SK-N-DZ (cell line): ENCODE data around the gene UBA3.

Experiments
- DNase-seq: peaks from one replicate; pipeline ENCODE4 v3.0.0-alpha.2; 2015; ENCODE audit warnings: low spot score
- small RNA-seq, 2 experiments: library from RNA; depleted of rRNA; stranded (forward); fragments of <200 nt; gene quantifications; one replicate each; pipeline ENCODE3, GENCODE V24; 2014

UBA3 gene

DNA sequence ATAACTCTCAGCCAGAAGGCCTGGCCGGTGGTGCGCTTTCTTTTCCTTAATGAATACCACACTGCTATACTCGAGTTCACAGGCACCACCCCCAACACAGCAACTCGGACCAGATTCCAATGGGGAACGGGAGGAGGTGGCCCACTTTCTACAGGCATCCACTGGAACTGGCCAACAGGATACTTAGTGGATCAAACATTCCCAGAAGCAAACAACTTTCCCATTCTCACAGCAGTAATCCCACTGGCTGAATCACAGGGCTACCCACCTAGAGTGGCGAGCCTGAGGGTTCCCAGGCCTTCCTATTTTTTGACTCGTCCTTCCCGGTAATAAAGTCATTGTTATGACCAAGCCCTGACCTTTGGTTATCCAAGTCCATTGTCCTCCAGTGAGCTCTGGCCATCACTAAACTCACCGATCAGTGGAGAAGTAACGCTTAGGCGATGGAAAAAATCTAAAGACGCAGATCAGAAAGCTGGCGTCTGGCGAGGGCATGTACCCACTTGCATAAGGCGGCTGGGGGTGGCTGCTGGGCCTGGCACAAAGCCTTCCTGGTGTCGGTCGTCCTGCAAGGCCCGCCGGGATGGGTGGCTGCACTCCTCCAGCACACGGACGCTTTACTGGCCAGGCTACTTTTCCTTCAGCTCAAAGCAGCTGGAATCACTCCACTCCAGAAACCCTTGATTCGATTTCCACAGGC, 67.9 kb downstream of the UBA3 start:
- peak; percentile 57 for DNase-seq

DNA sequence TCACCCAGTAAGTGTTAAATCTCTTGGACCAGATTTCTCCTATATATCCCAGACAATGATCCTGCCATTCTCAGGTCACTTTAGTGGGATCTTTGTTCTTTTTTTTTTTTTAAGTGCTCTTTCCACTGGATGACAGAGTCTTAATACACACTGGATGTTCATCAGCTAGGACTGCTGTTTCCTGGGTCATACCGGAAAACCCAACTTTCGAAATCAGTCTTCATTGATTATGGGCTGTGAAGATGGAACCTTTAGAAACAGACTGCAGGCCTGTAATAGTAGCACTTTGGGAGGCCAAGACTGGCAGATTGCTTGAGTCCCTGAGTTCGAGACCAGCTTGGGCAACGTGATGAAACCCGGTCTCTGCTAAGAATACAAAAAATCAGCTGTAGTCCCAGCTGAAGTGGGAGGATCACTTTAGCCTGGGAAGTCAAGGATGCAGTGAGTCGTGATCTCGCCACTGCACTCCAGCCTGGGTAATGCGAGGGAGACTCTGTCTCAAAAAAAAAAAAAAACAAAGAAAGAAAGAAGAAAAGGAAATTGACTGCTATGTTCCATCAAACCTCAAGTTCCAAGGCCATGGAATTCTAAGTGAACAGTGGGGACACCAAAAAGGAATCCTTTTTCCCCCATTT, 69.0 kb downstream of the UBA3 start:
- no peak for DNase-seq

DNA sequence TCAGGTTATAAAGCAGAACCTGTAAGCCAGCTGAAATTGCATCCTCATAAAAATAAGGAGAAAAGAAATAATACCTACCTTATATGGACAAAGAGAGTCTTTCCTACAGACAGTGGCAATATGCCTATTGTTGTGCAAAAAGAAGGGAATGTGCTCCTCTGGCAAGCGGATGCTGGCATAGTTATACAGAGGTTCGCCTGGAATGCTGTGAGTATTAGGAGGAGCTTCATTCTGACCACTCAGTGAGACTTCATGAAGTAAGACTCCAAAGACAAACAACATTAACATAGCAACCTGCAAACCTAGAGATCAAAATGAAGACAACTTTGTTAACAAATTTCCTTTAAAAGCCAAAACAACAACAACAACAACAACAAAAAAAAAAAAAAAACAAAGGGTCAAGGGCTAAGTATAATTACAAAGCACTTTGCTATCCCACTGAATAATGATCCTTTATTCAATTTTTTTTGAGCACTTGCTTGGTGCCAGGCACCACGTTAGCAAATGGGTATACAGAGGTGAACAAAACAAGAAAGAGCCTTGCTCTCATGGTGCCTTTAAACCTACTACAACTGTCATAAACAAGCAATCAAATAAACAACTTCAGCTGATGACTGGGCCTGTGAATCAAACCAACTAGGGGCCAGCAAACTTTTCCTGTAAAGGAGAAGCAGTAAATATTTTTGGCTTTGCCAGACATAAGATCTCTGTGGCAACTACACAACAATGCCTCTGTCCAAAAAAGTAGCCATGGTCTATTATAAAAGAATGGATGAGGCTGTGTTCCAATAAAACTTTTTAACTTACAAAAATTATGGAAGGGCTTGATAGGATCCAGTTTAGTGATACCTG, 70.4 kb downstream of the UBA3 start:
- no peak for DNase-seq

DNA sequence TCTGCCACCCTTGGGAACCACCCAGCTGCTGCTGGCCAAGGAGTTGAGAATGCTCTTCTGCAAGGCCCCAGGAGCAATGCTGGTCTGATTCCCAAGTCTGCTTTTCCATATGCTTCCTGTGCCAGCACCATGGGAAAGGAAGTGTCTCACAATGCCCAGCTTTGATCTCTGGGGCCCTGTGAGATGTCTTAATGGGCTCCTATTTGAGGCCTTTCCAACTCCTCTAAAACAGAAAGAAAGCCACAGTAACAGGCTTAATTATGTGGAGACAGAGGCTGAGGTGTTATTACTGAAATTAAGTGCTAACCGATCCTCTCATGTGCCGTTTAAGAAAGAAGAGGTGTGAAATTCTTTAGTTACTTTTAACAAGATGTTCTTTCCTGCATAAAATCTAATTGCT, 71.2 kb downstream of the UBA3 start:
- DNase-seq, result no peak

DNA sequence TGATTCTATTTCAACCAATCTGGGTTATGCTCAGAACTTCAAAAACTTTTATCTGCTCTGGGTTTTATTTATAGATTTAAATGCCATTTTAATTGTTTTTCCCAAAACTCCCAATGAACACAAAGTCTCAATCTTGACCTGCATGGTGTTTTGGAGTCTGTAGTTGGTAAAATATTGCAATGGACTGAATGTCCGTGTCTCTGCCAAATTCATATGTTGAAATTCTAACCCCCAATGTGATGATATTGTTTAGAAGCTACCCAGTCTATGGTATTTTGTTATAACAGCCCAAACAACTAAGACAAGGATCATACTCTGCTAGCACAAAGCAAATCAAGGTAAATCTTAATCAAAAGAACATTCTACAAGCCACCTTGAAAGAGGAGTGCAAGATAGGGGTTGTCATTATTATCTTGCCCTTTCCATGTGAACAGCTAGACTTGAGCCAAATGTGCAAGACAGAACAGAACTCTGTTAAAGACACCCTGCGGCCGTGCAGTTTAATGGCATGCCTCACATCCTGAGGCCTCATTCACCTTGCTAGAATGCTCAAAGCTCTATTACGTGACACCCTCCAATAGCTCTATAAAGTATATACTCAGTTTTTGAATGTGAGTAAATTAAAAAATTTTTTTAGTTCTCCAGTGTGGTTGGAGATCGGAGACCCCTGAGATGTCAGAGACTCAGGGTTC, 74.2 kb downstream of the UBA3 start:
- no peak for DNase-seq

DNA sequence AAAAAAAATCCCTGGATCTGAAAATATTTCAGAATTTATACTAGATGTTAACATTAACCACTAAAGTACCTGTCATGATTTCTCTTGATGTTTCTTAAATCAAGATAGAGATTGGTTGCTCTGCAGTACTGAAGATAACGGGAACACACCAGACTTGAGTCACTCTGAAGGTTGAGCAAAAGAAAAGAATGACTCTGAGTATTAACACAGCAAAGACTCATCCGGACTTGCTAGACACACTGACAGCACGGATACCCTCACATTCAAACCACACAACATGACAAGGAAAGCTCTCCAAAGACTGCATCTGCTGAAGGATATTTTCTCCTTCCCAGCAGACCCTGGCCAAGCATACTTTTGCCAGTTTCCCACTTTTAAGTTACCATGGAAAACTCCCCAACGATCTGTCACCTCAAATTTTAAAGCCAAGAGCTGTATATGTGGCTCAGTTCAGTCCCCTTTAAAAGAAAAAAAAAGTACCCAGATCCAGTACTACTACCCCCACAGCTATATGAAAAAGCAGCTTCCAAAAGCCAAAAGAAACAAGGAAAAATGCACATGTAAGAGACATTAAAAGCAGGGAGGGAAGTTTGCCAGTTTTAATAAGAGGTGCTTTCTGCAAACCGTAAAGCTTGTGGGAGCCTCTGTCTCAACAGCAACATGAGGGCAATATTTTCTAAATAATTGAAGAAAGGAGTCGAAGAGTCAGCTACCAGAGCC, 74.9 kb downstream of the UBA3 start:
- no peak for DNase-seq

Small RNA genes within 50 kb of the gene (small RNA-seq; reads per million reads assigned to genes)
- gene MIR3136, result 0 to 0.04 reads per million in 2 experiments
